GM19467 (cell line): Measurements from ENCODE around the gene SLC24A2.
"Not testable (repeated sequence)": the region's sequence is repeated elsewhere in the genome, so short reads cannot be mapped to it uniquely, and the experiment has no call there.

ENCODE experiments used
- ATAC-seq: cut with Tn5 transposase; IDR thresholded peaks from one replicate; pipeline ENCODE4 v1.9.1; 2021; ENCODE audit warnings: mild to moderate bottlenecking, moderate library complexity; ENCODE audit not compliant: unreplicated experiment

The SLC24A2 gene

DNA sequence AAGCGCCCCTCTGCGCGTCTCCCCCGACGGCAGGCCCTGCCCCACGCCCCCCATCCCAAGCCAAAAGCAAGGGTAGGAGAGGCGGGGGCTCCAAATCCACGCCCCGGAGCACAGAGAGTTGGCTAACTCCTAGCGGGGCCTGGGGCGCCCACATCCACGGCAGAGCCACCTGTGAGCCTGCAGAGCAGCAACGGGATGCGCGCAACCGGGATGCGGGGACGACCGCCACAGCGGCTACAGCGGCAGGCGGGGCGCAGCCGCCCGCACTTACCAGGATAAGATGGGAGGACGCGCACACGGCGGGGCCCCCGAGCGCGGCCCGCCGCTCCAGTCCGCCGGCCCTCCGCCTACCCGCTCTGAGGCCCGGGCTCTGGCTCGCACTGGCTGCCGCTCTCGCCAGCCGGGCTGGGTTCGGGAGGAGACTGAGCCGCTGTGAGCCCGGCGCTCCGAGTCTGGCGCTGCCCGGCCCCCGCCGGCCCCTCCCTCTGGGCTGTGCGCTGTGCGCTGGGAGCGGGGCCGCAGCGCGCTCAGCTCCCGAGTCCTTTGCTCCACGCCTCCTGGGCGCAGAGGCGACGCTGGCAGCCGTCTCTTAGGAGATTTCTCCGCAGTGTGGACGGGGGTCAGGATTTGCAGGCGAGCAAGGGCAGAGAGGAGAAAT is at the start of gene SLC24A2:
Gene SLC24A2 (minus strand): TSS at position 424 of the 658 bp plus-strand sequence.
- no peak for ATAC-seq

DNA sequence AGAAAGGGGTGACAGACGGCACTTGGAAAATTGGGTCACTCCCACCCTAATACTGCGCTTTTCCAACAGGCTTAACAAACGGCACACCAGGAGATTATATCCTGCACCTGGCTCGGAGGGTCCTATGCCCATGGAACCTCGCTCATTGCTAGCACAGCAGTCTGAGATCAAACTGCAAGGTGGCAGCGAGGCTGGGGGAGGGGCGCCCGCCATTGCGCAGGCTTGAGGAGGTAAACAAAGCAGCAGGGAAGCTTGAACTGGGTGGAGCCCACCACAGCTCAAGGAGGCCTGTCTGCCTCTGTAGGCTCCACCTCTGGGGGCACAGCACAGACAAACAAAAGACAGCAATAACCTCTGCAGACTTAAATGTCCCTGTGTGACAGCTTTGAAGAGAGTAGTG is 44.5 kb upstream of the SLC24A2 start:
- not testable (repeated sequence) for ATAC-seq

DNA sequence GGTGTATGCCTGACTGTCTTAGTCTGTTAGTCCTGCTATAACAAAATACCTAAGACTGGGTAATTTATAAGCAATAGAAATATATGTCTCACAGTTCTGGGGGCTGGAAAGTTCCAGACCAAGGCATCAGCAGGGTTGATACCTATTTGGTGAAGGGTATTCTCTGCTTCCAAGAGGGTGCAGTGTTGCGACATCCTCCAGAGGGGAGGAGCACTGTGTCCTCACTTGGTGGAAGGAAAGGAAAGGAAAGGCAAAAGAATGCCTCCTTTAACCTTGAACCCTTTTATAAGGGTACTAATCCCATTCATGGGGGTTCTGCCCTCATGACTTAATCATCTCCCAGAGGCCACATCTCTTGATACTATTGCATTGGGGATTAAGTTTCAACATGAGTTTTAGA is 42.0 kb upstream of the SLC24A2 start:
- no peak for ATAC-seq

DNA sequence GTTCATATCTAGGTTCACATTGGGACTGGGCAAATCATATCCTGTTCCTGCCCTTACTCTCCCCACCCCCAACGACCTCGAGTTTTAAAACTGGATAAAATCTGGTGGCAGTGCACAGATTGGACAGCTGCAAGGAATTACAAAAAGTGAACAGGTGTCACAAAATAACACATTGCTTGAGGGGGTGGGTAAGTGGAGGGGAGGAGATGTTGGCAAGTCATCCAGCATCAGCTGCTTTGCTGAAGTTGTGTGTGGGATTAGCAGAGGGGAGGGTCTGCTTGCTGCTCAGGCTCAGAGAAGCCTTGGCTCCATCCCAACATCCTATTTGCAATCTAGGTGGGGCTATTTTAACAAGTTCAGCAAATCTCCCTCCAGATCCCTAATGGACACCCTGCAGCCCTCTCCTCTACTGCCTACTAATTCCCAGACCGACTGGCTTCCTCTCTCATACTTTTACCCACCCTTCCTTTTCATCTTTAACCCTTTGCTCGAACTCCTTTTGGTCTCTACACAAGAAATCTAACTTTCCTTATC is 39.8 kb upstream of the SLC24A2 start:
- ATAC-seq: no peak

DNA sequence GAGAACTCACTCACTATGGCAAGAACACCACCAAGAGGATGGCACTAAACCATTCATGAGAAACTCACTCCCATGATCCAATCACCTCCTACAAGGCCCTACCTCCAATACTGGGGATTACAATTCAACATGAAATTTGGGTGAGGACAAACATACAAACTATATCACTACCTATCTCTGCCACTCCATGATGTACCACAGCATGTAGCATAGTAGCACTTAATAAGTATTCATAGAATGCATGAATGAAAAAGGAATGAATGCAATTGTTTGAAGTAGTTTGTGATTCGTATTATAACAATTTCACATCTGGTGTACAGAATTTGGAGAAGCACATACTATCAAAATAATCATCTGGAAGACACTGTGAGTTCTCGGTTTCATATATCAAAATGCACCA is 27.9 kb upstream of the SLC24A2 start:
- no peak for ATAC-seq

DNA sequence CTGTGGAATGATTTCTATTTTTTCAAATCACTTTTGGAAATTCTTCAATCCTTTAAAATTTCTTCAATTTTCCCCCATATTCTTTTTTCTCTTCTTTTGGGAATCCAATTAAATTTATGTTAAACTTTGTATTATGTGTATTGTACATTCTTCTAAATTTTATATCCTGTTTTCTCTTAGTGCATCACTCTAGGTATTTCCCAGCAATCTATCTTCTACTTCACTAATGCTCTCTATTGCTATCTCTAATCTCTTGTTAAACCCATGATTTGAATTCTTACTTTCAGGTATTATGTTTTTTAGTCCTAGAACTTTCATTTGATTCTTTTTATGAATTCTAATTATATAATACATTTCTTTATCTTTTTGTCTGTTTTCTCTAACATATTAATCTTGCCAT is 23.4 kb upstream of the SLC24A2 start:
- ATAC-seq: no peak

DNA sequence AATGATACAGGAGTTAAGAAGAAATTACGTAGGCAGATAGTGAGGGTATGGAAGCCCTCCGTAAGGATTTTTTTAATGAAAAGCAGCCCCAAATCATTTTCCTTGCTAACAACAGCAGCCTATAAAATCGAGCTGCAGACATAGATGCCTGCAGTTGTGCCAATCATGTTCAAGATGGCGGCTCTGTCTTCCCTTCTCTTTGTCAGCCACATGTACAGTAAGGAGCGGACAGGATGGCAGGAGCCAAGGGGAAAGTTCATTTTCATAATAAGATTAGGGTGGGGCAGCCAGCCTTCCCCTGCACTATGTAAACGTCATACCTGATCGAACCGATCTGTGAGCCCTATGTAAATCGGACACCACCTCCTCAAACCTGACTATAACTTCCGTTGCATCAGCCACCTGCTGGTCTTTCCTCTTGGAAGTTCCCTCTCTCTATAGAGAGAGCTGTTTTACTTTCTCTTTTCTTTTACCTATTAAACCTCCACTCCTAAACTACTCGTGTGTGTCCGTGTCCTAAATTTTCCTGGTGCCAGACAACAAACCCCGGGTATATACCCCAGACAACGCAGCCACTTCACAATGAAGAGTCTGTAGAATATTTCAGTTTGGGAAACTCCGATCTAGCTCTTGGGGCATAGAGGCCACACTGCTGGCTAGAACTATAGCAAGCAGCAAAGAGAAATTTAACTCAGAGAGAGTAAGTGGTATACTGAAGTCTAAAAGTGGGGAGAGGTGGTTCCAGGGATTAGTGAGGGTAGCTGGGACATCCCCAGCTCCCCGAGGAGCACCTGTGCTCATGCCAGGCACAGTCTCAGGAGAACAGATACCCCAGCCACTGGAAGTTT is 20.8 kb upstream of the SLC24A2 start:
- no peak for ATAC-seq

DNA sequence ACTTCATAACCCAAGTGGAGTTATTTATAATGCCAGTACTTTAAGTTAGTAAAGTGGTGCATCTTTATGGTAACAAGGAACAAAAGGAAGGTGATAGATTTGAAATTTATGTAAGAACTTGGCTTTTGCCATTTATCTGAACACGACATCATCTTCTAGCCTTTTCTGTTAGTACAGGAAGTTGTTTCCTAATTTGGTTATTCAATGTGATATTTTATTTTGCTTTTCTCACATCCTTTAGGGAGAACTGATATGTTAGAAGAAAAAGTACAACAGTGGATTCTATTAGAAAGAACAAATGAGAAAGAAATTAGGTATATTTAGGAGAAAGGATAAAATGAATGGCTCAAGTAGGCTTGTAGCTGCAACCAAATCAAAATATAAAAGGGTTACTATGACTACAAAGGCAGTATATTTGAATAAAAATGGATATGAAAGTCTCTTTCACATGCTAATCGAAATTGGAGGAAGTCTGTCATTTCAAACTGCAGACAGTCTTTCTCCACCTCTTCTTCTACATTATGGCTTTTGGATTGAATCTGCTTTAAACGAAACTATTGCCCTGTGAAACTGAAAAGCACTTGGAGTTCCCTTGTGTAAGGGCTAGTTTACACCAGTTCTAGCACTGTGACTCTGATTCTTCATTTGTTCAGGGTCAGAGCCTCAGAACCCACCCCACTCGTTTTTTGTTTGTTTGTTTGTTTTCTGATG is 18.5 kb upstream of the SLC24A2 start:
- no peak for ATAC-seq

DNA sequence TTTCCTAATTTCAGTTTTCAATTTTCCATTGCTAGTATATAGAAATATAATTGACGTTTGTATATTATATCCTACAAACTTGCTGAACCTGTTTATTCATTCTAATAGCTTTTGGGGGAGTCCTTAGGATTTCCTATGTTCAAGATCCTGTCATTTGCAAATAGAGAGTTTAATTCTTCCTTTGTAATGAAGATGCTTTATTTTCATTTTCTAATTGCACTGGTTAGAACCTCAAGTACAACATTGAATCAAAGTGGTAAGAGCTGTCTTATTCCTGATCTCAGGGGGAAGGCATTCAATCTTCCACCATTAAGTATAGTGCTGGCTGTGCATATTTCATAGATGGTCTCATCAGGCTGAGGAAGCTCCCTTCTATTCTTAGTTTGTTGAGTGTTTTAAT is 15.6 kb upstream of the SLC24A2 start:
- no peak for ATAC-seq

DNA sequence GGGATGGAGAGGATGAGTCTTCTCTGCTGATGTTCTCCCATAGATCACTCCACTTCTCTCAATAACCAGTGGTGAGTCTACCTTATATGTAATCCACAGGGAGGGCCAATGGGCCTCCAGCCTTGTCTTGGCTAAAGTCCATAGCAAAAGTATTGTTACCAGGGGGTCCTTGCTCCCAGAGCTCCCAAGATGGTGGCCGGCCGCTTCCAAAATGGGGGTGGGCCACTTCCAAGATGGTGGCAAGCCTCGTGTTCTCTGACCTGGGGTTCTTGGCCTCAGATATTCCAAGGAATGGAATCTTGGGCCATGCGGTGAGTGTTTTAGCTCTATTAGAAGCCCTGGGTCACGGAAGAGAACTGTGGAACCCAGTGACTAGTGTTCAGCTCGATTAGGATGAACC is 12.0 kb upstream of the SLC24A2 start:
- no peak for ATAC-seq

DNA sequence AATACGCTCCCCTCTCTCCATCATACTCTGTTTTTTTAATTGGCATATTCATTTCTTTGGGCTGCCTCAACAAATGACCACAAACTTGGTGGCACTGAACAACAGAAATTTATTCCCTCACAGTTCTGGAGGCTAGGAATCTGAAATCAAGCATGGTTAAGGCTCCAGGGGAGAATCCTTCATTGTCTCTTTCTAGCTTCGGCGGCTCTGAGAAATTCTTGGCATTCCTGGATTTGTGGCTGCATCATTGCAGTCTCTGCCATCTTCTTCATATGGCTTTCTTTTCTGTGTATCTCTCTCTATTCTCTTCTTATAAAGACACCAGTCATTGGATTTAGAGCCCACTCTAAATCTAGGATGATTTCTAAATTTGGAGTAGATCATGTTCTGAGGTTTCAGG is 10.9 kb upstream of the SLC24A2 start:
- no peak for ATAC-seq

DNA sequence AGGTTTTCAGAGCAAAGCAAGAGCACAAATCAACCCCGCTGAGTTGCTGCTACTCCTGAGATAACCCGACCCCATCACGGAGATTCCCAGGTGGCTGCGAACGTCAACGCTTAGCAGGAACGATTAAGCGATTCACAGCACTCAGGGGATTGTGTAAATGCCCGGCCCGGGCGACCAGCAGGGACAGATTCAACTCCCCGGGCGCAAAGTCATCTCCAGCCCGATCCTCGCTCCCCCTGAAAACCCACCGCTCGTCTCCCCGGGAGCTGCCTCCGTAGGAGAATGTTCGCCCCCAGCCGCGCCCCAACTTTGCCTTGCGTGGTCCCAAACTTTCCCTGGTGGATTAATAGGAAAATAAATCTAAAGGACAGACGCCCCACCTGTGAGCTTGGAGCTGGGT is 685 bp downstream of the SLC24A2 start:
- no peak for ATAC-seq

DNA sequence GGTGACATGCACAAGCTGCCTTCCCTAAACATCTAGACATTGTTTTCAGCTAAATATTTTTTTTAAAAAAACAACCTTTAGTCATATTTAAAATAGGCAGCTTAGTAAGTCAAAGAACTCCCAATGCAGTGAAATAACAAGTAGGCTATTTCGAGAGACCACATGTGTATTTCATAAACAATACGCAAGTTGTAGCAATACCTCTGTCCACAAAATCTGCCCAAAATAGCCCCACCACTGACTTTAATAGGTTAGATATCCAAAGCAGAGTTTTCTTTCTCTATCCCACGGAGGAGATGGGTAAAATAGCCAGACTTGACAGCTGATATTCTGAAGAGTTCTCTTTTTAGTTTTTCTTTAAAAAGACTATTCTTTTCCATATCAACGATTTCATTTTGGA is 1.2 kb downstream of the SLC24A2 start:
- ATAC-seq: no peak

DNA sequence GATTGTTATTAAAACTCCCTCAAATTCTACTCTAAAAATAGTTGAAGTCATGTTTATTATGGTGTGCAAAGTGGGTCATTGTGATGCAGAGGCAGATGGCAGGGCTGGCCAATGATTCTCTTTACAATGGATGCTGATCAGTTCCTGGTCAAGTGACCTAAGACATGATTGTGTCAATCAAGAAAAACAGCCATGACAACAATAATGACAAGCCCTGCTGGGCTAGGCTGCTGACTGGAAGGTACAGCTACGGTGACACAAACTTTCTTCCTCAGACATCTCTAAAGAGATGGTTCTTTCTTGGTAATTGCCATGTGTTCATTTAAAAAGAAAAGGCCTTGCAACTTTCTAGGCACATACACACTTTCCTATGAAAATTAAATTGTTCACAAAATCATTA is 3.6 kb downstream of the SLC24A2 start:
- no peak for ATAC-seq

DNA sequence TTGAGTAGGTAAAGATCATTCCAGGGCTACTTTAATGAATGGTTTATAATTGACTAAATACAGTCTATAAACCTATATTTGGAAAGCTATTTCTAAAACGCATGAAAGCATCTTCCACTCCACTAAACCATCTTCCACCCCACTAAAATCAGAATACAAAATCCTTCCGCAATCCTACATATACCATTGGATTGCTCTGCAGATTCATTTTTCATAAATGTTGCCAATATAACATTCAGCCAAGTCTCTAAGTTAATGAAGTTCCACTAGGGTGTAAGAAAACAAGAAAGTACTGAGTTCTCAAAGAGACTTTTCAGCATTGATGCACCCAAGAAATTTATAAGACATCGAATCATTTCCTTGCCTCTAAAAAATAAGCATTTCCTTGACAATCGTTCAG is 4.7 kb downstream of the SLC24A2 start:
- no peak for ATAC-seq

DNA sequence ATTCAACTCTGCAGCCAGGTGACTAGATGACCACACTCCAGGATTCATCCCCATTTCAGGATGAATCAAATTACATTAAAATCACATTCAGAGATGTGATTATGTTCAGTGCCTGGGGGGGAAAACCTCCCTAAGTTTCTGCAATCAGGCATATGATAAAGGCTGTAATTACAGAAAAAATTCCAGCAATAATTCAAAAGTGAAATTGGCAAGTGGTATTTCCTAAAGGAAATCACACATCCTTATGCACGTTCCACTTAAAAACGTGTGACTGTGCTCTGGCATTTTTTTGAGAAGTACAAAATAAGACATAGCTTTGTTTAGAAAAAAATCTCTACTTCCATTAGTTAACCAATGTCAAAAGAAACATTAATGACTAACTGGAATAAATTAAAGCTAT is 5.3 kb downstream of the SLC24A2 start:
- no peak for ATAC-seq

DNA sequence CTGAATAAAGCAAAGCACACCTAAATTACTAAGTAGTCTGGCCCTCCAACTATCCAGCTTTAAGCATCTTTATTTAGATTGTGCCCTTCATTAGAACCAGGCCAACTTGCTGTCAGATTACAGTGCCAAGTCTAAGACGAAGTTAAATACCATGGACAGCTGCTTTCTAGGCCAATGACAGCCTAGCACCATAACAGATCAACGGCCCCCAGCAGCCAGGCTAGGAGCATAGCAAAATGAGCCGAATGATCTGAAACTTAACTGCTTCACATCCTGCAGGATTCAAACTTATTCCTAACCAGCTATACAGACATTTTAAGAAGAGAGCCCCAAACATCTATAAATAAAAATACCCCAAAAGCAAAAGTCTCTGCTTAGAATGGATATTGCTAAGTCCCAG is 6.8 kb downstream of the SLC24A2 start:
- ATAC-seq: no peak

DNA sequence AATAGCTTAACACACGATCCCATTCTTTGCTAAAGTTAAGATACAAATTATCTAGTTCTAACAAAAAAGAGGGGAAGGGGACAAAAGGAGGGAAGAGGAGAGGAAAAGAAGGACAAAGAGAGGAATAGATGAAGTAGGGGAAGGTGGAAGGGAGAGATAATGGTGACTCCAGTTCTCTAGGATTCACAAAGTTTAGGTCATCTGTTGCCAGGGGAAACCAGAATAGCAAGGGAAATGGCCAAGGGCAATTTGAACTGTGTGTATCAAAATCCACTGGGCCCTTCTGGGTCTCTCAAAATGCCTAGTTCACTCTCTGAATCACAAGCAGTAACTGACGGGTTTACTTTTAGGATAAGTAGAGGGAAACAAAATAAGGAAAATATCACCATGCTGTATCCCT is 7.6 kb downstream of the SLC24A2 start:
- no peak for ATAC-seq

DNA sequence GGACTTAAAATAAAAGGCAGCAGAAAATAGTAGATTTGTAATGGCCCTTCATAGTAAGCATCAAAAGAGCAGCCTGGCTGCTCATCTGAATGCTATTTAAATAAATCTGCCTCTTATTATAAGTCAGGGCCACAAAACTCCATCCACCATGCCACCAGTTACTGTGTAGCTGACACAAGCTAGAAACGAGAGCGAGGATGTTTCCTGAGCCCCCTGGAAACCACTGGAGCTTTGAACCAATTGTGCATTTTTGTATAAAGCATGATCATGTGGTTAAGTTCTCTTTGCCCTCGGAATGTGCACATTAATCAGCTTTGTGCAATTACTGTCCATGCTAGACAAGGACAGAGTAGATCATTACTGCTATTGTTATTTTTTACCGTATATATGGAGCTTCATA is 17.4 kb downstream of the SLC24A2 start:
- no peak for ATAC-seq

DNA sequence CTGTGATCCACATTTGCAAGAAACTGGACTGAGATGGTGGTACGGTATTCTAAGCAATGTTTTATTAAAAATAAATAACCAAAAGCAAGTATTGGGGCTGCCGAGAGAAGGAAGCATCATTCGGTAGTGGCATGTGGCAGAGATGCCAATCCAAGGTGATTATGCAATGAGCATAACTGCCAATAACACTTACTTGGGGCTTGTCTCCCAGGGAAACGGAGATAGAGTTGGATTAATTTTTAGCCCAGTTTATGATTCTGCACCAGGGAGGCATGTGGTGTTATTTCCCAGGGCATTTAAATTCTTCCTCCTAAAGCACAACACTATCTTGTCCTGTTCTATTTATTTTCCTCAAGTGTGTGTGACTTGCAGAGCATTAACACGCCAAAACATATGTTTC is 17.9 kb downstream of the SLC24A2 start:
- ATAC-seq: no peak

DNA sequence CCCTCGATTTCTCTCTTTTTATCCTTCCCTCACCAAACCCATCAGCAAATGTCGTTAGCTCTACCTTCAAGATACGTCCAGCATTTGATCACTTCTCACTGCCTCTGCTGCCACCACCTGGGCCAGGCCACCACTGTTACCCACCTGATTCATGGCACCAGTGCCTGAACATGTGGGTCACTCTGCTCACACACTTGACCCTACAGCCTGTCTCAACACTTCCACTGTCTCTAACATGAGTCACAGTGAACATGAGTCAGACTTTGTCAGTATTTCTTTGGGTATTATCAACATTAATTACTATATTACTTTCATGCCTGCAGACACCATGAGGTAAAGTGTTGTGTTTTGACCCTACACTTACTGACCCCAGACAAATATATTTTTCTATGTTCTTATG is 19.6 kb downstream of the SLC24A2 start:
- ATAC-seq: no peak

DNA sequence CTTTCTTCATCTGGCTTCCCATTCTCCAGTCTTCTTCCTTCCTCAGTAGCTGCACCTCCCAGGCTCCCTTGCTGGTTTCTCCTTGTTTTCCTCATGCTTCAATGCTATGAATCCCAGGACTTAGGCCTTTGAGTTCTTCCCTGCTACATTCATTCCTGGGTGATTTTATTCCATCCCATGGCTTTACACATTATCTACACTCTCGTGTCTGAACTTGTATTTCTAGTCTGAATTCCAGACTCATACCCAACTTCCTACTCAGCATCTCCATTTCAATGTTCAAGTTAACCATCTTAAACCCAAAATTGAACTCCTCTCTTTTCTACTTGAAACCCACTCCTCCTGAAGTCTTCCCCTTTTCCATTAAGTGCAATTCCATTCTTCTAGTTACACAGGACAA is 20.0 kb downstream of the SLC24A2 start:
- no peak for ATAC-seq
